HG03457 (cell line): ENCODE measurements around the gene RNF150.

Source experiments
- ATAC-seq: cut with Tn5 transposase; IDR thresholded peaks from one replicate; pipeline ENCODE4 v1.9.1; 2021; ENCODE audit warnings: moderate number of reproducible peaks; ENCODE audit not compliant: unreplicated experiment

Gene RNF150

DNA sequence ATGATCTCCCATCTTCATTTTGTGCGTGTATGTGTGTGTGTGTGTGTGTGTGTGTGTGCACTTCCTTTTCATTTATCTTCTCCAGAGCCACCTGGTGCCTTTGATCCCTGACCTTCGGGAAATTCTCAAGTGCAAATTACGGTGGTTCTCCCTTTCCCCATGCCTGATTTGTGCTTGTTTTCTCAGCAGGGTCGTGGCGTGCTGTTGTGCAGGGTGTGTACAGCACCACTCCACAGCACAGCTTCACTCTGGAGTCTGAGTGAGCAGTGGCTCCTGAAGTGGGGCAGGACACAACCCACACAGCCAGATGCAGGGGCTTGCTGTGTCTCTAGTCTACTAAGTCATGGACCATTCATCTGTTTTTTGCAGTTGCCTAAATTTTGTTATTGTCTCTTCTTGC lies 262.8 kb downstream of the RNF150 start:
- no peak for ATAC-seq

DNA sequence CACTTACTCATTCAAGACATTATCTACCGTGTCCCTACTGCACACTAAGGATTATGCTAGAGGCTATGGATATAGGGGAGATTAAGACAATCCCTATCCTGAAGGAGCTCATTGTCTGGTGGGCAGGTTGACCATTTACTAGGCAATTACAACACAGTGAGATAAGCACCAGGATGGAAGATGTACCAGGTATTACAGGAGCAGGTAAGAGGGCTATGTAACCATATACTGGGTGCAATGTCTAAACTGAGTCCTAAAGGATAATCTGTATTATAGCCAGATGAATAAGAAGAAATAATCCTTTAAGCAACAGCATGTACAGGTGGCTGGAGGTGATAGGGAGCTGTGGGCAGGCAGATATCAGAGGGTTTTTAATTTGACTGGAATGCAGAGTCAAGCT lies 263.8 kb downstream of the RNF150 start:
- ATAC-seq: no peak

DNA sequence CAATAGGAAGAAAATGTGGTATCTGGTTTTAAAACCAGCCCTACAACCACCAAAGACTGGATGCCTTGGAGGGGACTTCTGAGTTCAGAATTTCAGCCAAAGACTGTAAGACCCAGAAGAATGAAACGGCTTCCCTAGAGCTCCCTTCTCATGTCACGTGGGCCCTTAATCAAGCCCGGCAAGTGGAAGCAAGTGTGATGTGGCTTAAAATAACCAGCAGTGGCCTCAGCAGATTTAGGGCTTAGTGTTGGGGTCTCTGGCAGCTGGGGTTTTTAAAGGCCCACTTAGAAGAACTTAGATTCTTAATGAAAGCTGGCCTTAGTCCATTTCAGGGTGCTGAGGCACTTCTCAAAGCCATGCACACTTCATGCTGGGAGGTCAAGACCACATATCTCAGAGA lies 265.9 kb downstream of the RNF150 start:
- ATAC-seq: no peak

DNA sequence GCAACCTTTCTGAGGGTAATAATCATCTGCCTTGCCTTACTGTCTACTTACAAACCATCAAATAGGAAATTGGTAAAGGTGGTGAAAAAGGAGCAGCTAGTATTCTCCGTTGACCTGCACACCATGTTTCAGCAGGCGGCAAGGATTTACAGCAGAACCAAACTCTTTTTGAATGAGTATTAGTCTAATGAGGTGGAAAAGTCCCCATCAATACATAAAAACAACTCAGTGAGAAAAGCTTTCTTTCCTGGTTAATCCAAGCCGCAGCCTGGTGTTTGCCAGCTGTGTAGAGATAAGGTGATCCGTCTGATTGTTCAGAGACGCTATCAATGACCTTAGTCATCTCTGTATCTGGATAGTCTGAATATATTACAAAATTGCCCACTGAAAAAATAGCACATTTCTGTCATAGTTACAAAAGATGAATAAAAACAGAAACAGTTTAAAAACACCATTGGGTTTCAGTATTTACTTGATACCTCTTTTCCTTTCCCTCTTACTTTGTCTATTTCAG lies 266.7 kb downstream of the RNF150 start:
- no peak for ATAC-seq

DNA sequence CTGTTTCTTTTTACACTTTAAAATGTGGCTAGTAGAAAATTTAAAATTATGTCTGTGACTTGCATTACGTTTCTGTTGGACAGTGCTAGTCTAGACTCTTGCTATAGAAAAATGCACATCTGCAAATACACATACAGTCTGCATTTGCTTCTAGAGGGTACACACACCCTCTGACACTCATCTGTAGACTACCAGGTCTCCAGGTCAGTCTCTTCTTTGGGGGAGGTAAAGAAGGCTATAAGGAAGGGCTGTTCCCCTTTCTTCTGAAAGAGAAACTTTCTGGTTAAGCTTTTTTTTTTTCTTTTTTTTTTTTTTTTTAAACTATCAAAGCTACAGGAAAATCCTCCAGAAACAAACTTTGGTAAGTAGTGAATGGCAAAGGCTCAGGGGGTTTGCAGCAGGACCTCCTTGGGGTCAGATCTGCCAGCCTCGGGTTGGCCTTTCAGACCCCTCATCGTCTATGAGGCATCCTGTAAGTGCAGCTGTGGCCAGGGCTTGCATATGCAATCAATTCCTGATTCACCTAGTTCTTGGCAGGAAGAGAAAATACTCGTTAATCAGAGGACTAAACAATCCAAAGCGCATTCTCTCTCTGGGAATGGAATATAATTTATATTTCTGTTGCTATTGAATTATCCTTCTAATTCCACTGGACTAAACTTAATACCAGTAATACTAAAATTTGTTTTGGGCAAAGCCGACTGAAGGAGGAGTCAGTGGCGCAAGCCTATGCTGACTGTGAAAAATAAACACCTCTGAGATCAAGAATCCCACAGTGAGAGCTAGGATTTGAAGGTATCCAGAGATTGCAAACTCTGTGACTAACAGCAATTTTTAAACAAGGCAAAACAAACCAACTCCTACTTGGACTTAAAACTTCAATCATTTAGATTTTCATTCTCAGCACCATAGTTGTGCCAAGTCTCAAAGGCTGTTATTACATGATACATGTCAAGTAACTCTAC lies 267.7 kb downstream of the RNF150 start:
- no peak for ATAC-seq

DNA sequence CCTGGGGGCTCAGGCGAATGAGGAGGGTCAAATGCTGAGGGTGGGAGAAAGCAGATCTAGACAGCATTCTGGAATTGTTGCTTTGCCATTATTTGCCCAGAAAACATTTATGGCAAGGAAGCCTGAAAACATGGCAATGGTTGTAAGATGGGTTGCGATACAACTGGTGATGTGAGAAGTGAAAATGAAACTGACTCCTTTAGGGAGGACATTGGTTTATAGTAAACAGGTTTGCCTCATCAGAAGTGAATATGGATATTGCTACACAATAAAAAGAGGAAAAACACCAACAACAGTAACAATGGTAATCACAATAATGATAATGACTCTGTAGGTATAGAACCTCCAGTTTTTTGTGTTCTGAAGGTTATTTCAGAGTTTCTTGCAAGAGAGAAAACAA lies 270.1 kb downstream of the RNF150 start:
- no peak for ATAC-seq

GRCh38 chr4:140862177-140862442 lies 271.2 kb downstream of the RNF150 start:
- no peak for ATAC-seq

GRCh38 chr4:140861359-140862176 lies 271.7 kb downstream of the RNF150 start:
- ATAC-seq: peak; percentile 58

- no peak for ATAC-seq
These were observed 274.4 kb downstream of the RNF150 start for GRCh38 chr4:140858897-140859296.

GRCh38 chr4:140857111-140857510 lies 276.2 kb downstream of the RNF150 start:
- no peak for ATAC-seq

GRCh38 chr4:140856621-140857062 lies 276.6 kb downstream of the RNF150 start:
- no peak for ATAC-seq

- no peak for ATAC-seq
These were observed 279.1 kb downstream of the RNF150 start for GRCh38 chr4:140854168-140854567.

DNA sequence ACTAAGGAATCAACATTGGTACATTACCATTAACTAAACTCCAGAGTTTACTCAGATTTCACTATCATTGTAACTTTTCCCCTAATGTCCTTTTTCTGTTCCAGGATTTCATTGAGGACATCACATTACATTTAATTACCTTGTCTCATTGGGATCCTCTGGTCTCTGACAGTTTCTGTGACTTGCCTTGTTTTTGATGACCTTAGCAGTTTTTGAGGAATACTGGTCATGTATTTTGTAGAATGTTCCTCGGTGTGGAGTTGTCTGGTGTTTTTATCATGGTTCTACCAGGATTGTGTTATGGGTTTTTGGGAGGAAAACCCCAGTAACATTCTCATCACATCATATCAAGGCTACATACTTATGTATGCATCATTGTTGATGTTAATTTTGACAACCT lies 281.5 kb downstream of the RNF150 start:
- no peak for ATAC-seq

DNA sequence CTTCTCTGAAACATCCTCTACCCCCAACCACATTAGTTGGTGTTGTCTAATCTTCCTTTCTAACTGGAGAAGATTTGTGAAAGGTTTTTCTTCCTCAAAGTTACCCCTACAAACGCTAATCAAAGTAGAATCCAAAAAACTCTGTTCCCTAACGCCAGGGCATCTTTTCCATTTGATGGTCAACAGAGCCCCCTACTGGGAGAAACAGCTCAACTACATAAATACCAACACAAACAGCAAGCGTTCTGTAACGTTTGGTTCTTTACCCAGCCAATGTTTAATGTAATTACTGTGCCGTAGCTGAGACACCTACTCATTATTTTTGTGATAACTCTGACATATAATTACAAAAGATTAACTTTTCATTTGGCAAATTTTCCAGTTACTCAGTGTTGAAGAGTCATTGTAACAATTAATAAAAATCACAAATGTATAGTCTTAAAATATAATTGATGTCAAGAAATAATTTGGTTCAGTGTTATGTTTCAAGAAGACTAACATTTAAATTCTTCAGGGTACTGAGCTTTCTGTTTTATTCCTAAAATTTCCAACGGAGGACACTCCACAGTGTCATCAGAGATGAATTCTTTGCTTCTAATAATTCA lies 282.1 kb downstream of the RNF150 start:
- peak; percentile 69 for ATAC-seq

GRCh38 chr4:140849526-140849925 lies 283.7 kb downstream of the RNF150 start:
- no peak for ATAC-seq

GRCh38 chr4:140846736-140847135 lies 286.5 kb downstream of the RNF150 start:
- ATAC-seq: no peak

GRCh38 chr4:140844061-140844460 lies 289.2 kb downstream of the RNF150 start:
- no peak for ATAC-seq

DNA sequence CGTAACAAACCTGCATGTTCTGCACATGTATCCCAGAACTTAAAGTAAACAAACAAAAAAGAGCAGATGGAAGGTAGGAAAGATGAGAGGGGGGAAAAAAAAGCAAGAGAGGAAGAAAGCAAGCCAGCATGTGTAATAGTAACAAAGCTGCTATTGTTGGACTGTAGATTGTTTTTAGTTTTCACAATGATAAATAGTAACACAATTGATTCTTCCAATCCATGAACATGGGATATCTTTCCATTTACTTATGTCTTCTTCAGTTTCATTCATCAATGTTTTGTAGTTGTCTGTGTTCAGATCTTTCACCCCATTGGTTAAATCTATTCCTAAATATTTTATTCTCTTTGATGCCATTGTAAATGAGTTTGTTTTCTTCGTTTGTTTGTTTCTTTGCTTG lies 292.1 kb downstream of the RNF150 start:
- ATAC-seq: no peak

- no peak for ATAC-seq
These were observed 293.1 kb downstream of the RNF150 start for GRCh38 chr4:140839888-140840790.

DNA sequence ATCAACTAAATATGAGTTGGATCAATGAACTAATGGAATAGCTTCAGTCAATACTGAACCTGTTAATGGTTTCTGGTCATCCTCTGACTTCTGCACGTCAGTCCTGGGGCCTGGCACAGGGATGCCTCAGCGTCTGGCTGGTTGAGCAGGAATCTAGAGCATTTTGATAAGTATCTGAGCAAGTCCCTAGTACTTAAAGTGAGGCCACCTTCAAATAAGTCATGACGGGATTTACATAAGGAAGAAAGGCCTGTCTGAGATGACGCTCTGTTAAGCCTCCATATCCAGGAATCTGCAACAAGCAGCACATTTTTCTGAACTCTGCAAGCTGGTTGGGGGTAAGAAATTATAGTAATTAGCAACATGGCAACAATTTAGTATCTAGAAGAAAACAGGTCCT lies 293.9 kb downstream of the RNF150 start:
- ATAC-seq: no peak
